SK-N-DZ (cell line): ENCODE data around the gene UBE2I.
"Not testable (repeated sequence)": the region's sequence is repeated elsewhere in the genome, so short reads cannot be mapped to it uniquely, and the experiment has no call there.

Experiments used
- DNase-seq: peaks from one replicate; pipeline ENCODE4 v3.0.0-alpha.2; 2015; ENCODE audit warnings: low spot score

UBE2I gene

DNA sequence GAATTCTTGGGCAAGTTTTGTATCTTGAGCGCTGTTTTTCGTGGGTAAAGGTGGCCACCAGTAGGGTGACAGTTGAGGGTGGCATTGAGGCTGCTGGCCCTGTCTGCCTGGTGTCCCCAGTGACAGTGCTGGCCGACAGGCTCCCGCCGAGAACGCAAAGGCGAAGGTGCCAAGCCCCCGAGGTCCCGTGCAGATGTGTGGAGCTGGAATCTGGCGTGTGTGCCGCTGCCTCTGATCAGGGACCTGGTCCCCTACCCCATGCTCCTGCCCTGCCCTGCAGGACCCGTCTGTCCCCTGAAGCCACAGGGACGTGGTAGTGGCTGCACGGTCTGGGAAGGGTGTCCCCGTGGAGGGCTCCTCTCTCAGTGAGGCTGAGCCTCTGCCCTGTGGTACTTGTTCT lies 3.5 kb downstream of the UBE2I start:
- no peak for DNase-seq

DNA sequence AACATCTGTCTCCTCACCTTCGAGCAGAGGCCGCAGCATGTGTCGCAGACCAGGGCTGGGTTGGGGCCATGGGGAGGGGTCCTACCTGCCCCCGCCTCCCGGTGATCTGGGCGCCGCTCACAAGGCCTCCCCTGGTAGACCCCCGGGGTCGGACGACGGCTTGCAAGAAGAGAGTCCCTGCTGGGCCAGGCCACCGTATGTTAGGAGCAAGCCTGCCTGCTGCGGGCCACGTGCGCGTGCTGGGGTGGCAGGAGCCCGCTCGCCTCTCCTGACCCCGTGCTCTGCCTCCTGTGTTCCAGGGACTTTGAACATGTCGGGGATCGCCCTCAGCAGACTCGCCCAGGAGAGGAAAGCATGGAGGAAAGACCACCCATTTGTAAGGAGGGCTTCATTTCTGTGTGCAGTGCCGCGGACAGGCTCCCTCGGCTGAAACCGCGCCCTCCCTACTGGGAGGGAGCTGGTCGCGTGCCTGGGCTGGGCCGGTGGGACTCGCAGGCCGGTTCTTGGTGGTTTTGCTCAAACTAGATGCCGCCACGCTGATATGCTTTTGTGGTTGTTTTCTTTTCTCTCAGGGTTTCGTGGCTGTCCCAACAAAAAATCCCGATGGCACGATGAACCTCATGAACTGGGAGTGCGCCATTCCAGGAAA lies 4.4 kb downstream of the UBE2I start:
- DNase-seq = no peak

GRCh38 chr16:1314399-1315068 lies 5.1 kb downstream of the UBE2I start:
- DNase-seq = no peak

- no peak for DNase-seq
Observed at GRCh38 chr16:1315081-1316032, 5.9 kb downstream of the UBE2I start.

GRCh38 chr16:1316033-1316405 lies 6.6 kb downstream of the UBE2I start:
- DNase-seq = no peak

DNA sequence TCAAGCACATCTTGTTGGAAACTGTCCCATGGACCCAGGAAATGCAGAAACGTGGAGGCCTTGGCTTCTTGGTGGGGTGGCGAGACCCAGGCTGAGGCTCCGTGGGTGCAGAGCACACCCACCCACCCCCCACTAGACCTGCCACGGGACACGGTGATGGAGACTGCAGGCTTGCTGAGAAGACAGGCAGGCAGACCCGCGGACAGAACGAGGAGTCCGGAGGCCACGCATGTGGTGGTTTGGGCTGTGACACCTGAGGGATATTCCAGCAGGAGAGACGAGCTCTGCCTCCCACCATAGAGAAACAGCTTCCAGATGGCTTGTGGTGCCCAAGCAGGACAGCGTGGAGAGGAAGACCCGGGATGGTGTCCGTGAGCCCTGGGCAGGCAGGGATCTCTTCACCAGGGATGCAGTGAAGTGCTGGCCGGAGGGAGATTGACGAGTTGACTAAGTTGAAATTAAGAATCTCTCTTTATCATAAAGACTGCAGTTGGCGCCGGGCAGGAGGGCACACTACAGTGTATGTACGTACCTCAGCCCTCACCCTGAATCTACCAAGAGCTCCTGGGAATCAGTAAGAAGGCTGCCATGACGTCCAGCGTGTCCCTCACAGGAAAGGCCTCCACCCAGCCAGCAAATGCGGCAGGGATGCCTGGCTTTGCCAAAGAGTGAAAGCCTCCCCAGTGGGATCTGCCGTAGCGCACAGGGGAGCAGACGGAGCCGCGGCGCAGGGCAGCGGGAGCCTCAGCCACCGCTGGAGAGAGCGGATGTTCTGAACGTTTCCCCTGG lies 8.2 kb downstream of the UBE2I start:
- DNase-seq = no peak

DNA sequence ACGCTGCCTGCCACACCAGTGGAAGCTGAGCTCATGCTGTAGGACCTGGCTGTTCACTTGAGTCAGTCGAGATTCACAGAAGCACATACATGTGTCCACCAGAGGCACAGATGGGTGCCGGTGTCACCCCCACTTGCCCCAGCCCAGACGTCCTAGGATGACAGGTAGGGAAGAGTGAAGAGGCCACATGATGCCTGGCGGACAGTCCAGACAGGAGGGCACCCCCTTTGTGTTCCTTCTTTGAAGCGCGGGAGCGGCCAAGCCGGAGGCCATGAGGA lies 8.8 kb downstream of the UBE2I start:
- DNase-seq = no peak

DNA sequence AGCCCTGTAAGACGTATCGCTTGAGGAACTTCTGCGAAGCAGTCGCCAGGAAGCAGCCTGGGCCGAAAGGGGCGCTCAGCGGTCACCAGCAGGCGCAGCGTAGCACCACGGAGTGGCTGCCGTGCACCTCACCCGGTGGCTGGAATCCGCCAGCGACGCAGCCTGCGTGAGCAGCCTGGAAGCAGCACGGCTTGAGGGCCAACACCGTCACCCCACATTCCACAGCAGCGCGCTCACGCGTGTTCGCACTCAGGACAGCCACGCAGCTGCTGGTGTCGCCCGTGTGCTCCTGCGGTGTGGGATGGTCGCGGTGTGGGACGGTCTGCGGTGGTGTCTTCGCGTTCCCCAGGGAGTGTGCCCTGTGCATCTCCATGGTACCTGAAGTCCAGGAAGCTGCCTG lies 9.6 kb downstream of the UBE2I start:
- no peak for DNase-seq

DNA sequence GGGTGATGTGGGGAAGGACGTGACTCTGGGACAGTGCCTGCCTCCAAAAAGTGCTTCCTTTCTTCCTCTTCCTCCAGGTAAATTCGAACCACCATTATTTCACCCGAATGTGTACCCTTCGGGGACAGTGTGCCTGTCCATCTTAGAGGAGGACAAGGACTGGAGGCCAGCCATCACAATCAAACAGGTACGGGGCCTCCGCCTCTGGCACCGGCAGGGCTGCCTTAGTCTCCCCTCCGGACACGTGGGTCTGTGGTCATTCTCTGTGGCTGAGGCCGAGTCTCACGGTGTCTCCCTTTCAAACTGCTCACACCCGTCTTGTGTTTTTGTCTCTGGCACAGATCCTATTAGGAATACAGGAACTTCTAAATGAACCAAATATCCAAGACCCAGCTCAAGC lies 10.7 kb downstream of the UBE2I start:
- DNase-seq = no peak

GRCh38 chr16:1320658-1321240 lies 11.3 kb downstream of the UBE2I start:
- DNase-seq = no peak

DNA sequence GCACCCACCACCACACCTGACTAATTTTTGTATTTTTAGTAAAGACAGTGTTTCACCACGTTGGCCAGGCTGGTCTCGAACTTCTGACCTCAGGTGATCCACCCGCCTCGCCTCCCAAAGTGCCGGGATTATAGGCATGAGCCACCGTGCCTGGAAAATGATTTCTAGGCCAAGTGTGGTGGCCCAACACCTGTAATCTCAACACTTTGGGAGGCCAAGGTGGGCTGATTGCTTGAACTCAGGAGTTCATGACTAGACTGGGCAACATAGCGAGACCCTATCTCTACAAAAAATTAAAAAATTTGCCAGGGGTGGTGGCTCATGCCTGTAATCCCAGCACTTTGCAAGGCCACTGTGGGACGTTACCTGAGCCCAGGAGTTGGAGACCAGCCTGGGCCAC lies 13.0 kb downstream of the UBE2I start:
- no peak for DNase-seq

DNA sequence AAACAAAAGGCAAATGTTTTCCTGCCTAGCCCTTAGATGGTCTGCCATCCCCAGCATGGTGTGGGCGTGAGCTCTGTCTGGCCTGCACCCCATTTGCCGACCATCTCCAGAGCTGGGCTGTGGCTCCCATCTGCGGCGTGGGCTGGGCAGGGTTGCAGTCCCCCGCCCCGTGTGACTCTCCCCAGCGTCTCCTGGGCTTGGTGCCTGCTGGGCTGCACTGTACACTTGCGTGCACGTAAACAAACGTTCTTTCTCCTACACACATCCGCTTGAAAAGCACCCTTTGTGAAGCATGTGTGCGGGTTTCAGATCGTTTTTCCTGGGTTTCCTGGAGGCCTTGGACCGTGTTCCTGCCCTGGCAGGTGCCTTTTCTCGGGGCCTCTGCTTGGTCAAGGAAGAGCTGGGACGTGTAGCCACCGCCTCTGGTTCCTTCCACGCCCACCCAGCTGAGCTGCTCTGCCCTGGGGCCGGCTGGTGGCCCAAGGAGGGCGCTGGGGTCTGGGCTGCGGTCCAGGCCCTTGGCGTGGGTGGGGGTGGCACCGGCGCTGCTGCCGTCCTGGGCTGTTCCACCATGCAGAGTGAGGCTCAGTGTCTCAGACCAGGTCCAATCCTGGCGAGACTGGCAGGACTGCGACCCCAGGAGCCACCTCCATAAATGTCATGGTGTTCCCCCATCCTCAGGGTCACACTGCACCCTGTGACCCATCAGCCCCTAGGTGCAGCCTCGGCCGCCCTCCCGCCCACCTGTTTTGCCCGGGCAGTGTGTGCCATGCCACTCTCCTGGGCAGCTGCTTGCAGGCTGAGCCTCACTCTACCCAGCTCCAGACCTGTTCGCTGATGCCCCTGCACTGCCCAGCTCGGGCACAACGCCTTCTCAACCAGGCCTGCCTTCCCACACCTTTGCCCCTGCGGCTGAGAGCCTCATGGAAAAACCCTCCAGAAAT lies 14.1 kb downstream of the UBE2I start:
- no peak for DNase-seq

- no peak for DNase-seq
Observed at GRCh38 chr16:1324286-1324826, 14.9 kb downstream of the UBE2I start.

- no peak for DNase-seq
Observed at GRCh38 chr16:1325261-1325660, 15.8 kb downstream of the UBE2I start.

- no peak for DNase-seq
Observed at GRCh38 chr16:1325673-1326371, 16.4 kb downstream of the UBE2I start.

DNA sequence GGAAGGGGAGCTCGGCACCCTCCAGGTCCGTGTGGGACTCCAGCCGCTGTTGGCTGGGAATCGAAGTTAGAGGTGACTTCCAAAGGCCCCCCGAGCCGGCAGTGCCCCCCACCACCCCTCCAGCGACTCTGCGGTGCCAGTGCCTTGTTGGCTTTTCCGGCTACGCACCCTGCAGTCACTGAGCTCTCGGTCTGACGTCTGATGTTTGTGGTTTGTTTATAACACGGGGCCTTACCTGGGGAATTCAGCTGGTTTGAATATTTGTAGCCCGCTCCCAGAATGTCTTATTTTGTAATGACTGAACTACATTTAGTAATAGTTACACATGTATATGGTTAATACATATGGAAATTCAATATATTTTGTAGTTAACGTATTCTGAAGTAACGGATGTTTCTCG lies 17.0 kb downstream of the UBE2I start:
- DNase-seq = no peak

- DNase-seq = no peak
Observed at GRCh38 chr16:1326946-1327618, 17.6 kb downstream of the UBE2I start.

DNA sequence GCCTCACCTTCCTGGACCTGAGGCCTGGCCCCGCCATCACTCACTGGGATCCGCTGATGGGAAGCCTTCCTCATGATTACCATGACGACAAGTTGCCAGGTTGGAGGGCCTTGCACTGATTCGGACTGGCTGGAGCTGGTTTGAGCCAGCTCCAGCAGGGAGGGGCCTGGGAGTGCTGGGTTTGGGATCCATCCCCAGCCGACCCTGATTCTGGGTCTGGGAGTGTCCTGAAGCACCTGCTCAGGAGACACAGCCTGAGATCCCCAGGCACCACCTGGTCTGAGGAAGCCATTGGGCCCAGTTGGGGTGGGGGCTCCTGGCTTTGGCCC lies 18.1 kb downstream of the UBE2I start:
- DNase-seq = no peak

DNA sequence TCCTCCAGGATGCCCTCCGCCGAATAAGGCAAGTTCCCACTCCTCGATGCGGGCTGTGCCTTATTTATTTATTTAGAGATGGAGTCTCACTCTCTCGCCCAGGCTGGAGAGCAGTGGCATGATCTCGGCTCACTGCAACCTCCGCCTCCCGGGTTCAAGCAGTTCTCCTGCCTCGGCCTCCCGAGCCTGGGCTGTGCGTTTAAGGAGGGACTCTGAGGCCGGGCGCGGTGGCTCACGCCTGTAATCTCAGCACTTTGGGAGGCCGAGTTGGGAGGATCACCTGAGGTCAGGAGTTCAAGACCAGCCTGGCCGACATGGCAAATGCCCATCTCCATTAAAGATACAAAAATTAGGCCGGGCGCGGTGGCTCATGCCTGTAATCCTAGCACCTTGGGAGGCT lies 18.7 kb downstream of the UBE2I start:
- DNase-seq = not testable (repeated sequence)
